GM19239 (cell line): ENCODE measurements around the gene BMAL1.
"Not testable (repeated sequence)": the region's sequence is repeated elsewhere in the genome, so short reads cannot be mapped to it uniquely, and the experiment has no call there.

Source experiments
- DNase-seq: peaks from one replicate; pipeline ENCODE4 v3.0.0; 2011; ENCODE audit warnings: low spot score; ENCODE audit not compliant: insufficient read length
- FAIRE-seq: peaks from 2 replicates; lab custom pipeline; 2011; peaks lifted over from hg19 to GRCh38; lab: Jason Lieb, UNC

The BMAL1 gene

GRCh38 chr11:13364388-13364787, 86.8 kb downstream of the BMAL1 start:
- FAIRE-seq: no peak
- DNase-seq: no peak

DNA sequence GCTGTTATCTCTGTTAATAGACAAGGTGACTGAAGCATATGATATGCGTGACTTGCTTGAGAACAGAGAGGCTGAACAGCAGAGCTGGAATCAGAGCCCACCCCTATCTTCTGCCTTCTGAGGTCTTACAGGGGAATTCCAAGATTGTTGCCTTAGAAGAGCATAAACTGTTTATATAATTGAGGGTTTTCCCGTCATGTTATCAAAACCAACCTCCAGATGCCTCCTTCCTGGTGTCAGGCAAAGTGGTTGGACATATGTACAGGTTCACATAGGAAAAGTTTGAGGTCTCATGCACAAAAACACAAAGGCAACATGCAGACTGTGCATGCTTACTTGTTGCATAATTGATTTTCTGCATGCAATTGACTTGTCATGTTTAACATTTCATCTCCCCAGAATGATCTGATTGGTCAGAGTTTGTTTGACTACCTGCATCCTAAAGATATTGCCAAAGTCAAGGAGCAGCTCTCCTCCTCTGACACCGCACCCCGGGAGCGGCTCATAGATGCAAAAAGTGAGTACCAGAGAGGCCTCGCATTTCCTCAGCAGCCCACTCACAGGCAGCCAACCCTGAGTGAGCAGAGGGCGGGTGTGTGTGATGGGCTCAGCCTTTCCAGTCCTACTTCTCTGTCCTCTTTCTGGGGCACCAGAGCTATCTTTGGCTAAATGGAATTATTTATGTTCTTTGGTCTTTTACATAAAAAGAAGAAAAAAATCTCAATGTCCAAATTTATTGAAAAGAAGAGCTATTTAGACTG, 88.9 kb downstream of the BMAL1 start:
- FAIRE-seq (no peak), DNase-seq (no peak)

DNA sequence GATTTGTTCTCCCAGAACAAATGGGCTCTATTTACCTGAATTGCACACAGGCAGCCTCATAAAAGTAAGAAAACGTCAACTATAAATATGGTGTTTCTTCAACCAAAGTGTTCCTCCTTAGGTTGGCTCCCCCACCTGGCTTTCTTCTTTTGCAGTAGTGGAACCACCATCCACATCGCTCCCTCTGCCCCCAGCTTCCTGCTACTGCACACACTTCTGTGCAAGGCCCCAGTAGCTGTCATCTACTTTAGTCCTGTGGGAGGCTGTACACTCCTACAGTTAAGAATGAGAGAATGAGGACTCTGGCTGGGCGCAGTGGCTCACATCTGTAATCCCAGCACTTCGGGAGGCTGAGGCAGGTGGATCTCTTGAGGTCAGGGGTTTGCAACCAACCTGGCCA, 89.5 kb downstream of the BMAL1 start:
- DNase-seq (no peak), FAIRE-seq (no peak)

DNA sequence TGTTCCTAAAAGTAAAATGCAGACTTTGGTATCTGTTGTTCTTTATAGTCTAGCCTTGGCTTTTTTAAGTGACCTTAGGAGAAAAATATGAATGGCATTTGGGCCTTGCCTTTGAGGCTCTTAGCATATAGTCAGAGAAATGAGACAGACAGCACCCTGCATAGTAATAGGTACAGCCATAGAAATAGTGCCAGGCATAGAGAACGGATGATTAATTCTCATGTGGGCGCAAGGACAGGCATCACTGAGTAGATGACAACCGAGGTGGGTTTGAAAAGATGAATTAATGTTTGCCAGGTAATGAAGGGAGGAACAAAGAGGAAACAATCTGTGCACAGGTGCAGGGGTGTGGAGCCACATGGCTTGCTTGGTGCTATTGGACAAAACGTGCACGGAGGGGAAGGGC, 90.5 kb downstream of the BMAL1 start:
- FAIRE-seq: no peak
- no peak for DNase-seq

DNA sequence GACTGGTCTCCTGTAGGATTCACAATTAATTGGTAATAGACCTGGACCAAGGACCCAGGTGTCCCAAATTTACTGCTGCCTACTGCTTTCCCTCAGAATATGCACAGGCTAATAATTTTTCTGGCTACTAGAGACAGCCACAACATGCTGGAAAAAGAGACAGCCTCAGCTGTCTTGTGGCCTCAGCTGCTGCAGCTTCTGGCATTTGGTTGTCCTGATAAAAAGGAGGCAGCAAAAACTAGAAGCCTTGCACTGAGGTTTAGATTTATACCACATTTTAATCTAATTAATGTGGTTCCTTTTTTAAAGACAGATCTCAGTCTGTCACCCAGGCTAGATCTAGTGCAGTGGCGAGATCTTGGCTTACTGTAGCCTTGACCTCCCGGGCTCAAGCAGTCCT, 95.6 kb downstream of the BMAL1 start:
- no peak for FAIRE-seq
- DNase-seq: no peak

DNA sequence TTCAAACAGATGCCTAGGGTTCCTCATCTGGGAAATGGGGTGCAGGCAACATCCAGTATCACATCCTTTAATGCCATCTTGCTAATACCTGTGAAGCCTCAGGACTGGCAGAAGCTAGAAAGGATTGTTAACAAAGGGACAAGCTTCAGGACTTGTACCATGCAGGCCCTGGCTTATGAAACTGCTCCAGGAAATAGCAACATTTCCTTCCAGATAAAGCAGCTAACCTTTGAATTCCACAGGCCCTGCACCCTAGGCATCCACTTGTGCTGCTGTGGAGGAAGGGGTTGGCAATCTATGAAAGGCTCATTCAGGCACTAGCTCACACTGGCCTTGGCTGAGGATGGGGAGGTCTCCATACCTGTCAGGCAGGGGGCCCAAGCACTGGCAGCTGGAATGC, 98.2 kb downstream of the BMAL1 start:
- DNase-seq (no peak), FAIRE-seq (no peak)

DNA sequence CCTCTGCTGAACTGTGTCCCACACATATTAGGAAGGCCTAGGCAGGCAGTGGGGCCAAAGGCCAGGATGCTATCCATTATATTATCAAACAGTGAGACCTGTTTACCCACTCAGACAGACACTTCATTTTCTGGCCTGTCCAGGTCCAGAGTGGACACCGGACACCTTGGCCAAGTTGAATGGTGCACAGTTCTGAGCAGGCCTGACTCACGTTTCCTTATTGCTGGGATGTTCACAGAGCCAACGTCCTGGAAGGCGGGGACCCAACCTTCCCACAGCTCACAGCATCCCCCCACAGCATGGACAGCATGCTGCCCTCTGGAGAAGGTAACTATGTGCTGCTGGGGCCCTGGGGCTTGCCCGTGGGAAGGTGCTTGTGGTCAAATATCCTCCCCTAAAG, 98.8 kb downstream of the BMAL1 start:
- FAIRE-seq (no peak), DNase-seq (no peak)

DNA sequence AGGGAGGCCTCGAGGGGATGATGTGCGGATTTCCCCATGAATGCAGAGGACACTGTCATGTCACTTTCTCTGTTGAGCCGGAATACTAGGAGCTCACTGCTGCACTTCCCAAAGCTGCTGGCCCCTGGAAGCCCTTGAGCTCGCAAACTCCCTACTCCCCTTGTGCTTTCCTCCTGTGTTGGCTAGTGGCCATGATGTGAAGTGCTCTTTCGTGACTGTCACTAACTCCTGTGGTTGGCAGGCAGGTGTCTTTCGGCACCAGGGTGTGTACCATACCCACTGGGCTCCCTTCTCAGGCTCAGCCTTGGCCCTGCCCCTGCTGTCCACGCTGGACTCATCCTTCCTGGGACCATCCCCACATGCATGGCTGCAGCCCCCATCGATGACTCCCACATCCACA, 99.2 kb downstream of the BMAL1 start:
- DNase-seq: no peak
- FAIRE-seq: no peak

- DNase-seq: no peak
- no peak for FAIRE-seq
These were observed 100.7 kb downstream of the BMAL1 start for GRCh38 chr11:13378316-13378715.

DNA sequence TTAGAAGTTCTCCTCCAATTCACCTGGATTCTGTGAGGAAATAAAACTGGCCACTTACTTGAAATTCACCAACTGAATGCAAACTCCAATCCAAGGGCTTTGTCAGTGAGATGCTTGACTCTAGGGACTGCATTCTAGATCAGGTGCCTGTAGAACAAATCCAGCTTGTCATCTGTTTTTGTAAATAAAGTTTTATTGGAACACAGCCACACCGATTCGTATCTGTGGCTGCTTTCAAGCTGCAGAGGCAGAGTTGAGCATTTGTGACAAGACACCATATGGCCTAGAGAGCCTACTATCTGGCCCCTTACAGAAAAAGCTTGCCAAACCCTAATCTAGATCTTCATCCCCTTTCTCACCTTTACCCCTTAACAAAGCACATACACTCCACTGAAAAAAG, 103.1 kb downstream of the BMAL1 start:
- FAIRE-seq (no peak), DNase-seq (no peak)

DNA sequence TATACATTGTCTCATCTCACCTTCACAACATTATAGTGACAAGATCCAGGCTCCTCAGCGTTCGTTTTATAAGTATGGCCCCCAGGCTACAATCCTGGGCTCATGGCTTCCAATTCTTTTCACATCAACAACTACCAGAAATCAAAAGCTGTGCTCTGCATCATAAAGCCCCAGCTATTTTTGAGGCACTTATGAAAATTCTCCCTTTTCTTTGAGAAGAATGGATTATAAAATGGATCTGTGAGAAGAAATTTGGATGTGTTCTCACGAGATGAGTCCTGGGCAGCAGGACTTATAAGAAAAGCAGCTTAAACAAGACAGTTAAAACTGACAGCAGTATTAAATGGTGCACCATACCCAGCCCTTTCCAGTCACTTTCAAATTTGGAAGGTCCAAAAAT, 105.2 kb downstream of the BMAL1 start:
- DNase-seq (no peak), FAIRE-seq (no peak)

- DNase-seq (peak; percentile 12), FAIRE-seq (peak; percentile 92)
These were observed 107.5 kb downstream of the BMAL1 start for GRCh38 chr11:13384908-13385640.

GRCh38 chr11:13386567-13386966, 109.0 kb downstream of the BMAL1 start:
- FAIRE-seq: no peak

GRCh38 chr11:13388741-13389140, 111.2 kb downstream of the BMAL1 start:
- DNase-seq: no peak
- FAIRE-seq: no peak

More at GRCh38 chr11:13386567-13386966, 109.0 kb downstream of the BMAL1 start:
- no peak for DNase-seq

- no peak for DNase-seq
- FAIRE-seq: no peak
These were observed 113.6 kb downstream of the BMAL1 start for GRCh38 chr11:13391217-13391616.

- DNase-seq, FAIRE-seq: not testable (repeated sequence)
These were observed 120.7 kb downstream of the BMAL1 start for GRCh38 chr11:13398335-13398734.

GRCh38 chr11:13405220-13405619, 127.6 kb downstream of the BMAL1 start:
- DNase-seq: no peak
- FAIRE-seq: no peak

DNA sequence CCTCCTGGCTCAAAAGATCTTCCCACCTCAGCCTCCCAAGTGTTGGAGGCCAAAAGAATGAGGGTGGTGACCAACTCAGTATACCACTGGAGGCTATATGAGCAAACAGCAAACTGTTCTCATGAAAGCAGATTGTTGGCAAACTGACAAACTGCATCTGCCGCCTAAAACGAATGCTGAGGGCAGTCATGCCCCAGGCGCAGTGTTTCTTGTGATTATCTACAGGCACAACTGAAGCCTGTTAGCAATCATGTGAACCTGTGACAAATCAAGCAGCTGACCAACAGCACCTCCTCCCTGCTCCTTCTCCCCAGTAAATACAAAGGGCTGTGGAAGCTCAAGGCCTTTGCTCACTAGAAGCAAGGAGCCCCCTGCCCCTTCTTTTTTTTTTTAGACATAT, 137.6 kb downstream of the BMAL1 start:
- no peak for FAIRE-seq
- DNase-seq: no peak

- no peak for DNase-seq
- FAIRE-seq: no peak
These were observed 144.0 kb downstream of the BMAL1 start for GRCh38 chr11:13421561-13421960.

DNA sequence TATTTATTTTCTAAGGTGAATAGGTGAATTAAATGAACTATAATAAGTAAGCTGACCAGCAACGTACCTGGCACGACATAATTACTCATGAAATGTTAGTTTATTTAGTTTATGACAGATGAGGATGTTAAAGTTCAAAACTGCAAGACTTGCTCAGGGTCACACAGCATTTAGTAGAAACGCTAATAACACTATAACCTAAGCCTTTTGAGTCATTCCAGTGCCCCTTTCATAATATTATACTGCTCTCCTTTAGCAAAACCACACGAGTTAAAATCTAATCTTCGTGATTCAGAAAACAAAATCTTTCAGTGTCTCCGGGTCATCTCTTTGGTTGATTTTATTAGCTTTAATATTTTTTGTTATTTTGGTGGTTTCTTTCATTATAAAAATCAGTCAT, 145.8 kb downstream of the BMAL1 start:
- DNase-seq (no peak), FAIRE-seq (no peak)

GRCh38 chr11:13427440-13427839, 149.8 kb downstream of the BMAL1 start:
- DNase-seq (no peak), FAIRE-seq (no peak)

DNA sequence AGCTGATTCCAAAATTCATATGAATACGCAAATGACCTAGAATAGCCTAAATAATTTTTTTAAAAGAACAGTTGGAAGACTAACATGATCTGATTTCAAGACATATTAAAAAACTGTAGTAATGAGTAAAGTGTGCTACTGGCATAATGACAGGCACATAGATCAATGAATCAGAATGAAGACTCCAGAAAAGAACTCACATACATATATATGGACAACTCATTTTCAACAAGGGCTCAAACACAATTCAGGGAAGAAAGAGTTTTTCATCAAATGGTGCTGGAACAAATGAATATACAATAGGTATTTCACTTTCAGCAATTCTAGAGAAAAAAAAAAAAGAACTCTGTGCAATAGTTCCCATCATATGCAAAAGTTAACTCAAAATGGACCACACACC, 151.7 kb downstream of the BMAL1 start:
- DNase-seq: no peak
- no peak for FAIRE-seq
